ENCODE measurements around the gene CNTN3. TPM values are rescaled to one million over a fixed set of nuclear protein-coding genes. Genes with fewer than 3 reads are reported as not detected.

The CNTN3 gene
- total and polyA plus RNA-seq, 2 experiments from 2014 or later = 0.09 to 0.50 TPM

DNA sequence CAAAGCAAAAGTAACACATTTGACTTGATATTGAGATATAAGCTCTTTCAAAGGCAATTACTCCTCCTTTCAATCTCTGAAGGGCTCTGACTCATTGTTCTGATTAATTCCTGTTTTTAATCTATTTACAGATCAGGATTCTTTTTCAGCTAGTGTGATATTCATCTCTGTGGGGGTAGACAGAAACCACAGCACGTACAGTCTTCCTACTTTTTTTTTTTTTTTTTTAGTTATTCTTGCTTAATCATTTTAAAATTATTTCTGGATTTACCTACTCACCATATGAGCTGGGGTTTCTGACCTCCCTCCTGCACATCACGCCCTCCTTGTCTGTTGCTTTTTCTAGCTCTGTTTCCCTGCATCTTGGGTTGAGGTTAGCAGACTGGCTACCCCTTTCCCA is 1.4 kb downstream of the CNTN3 start:
- H3K27ac ChIP-seq = no peak overlapping the region
- DNase-seq (ENCODE audit: low read depth in 1 of 2, low spot score in 1 of 2) = no peak
- TF ChIP-seq, protein P1, sequence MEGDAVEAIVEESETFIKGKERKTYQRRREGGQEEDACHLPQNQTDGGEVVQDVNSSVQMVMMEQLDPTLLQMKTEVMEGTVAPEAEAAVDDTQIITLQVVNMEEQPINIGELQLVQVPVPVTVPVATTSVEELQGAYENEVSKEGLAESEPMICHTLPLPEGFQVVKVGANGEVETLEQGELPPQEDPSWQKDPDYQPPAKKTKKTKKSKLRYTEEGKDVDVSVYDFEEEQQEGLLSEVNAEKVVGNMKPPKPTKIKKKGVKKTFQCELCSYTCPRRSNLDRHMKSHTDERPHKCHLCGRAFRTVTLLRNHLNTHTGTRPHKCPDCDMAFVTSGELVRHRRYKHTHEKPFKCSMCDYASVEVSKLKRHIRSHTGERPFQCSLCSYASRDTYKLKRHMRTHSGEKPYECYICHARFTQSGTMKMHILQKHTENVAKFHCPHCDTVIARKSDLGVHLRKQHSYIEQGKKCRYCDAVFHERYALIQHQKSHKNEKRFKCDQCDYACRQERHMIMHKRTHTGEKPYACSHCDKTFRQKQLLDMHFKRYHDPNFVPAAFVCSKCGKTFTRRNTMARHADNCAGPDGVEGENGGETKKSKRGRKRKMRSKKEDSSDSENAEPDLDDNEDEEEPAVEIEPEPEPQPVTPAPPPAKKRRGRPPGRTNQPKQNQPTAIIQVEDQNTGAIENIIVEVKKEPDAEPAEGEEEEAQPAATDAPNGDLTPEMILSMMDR (IDR thresholded peaks at IDR 0.05; ENCODE audit: low read depth, low read length) = no peak
- H3K27me3 ChIP-seq = peaks cover 92% of the 10 kb centered on the region
- no peak overlapping the region for H3K4me3 ChIP-seq
- H3K36me3 ChIP-seq = no peaks in the 10 kb centered on the region
- H3K9me3 ChIP-seq (ENCODE audit: low read depth) = no peaks in the 10 kb centered on the region
- no peaks in the 10 kb centered on the region for H3K4me1 ChIP-seq (ENCODE audit: low read depth)

DNA sequence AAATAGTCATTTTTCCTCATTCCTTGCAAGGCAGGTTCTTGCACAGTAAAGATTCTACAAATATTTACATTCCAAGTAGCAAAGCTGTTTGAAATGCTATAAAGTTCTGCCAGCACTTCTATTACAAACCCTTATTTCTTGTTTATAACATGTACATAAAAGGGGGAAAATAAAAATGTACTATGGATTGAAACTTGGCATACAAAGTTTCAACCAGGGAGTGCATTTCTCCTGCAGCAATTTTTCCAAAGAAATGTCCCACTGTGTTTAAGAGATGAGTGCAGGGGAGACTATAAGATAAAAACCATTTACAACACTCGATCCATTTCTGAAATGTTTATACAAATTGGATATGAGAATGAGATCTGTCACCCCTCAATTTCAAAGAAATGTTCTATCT is 3.3 kb downstream of the CNTN3 start:
- Histone ChIP-seq H3K27me3 (peaks cover 74% of the 10 kb centered on the region), H3K27ac (no peak overlapping the region)

DNA sequence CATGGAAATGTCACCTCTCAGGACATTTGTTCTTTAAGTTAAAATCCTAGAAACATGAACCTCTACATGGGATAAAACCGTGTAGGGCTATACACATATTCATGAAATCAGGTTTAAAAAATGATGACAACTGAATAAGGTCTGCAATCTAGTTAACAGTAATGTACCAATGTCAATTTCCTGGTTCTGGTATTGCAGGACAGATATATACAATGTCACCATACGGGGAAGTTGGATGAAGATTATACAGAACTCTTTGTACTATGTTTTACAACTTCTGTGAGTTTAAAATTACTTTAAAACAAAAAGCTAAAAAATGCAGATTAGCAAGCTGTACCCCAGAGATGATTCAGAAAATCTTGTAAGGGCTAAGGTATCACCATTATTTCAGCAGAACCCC is 6.7 kb downstream of the CNTN3 start:
- DNase-seq (ENCODE audit: low read depth in 1 of 2, low spot score in 1 of 2) = no peak
- Histone ChIP-seq H3K4me3 (no peak overlapping the region), H3K27me3 (peaks cover 42% of the 10 kb centered on the region), H3K9me3 (ENCODE audit: low read depth) (no peaks in the 10 kb centered on the region), H3K27ac (no peak overlapping the region), H3K36me3 (no peaks in the 10 kb centered on the region), H3K4me1 (ENCODE audit: low read depth) (no peaks in the 10 kb centered on the region)
- TF ChIP-seq, protein P1 (IDR thresholded peaks at IDR 0.05; ENCODE audit: low read depth, low read length) = no peak

More for the DNA sequence above, 3.3 kb downstream of the CNTN3 start:
- Histone ChIP-seq H3K36me3 (no peaks in the 10 kb centered on the region), H3K9me3 (ENCODE audit: low read depth) (no peaks in the 10 kb centered on the region), H3K4me1 (ENCODE audit: low read depth) (no peaks in the 10 kb centered on the region), H3K4me3 (no peak overlapping the region)
- TF ChIP-seq, protein P1 (IDR thresholded peaks at IDR 0.05; ENCODE audit: low read depth, low read length) = no peak
- DNase-seq (ENCODE audit: low read depth in 1 of 2, low spot score in 1 of 2) = no peak

DNA sequence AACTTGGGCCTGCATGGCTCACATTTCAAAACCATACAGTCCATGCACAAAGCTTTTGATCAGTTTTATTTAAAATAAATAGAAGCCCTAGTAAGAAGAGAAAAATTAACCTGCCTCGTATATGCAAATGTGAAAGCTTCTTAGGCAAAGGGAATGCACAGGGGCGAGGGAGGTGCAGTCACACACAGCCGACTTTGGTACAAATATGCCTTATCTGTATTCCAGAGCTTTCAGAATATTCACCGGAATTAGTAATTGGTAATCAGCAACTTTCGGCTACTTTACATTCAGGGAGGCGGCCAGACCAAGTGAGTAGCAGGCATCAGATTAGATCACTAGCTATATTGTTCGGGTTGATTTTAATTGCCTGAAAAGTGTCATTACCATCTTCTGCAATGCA is 7.5 kb downstream of the CNTN3 start:
- H3K4me3 ChIP-seq = no peak overlapping the region
- H3K27me3 ChIP-seq = peaks cover 34% of the 10 kb centered on the region
- no peak for DNase-seq (ENCODE audit: low read depth in 1 of 2, low spot score in 1 of 2)
- H3K36me3 ChIP-seq = no peaks in the 10 kb centered on the region
- H3K27ac ChIP-seq = no peak overlapping the region
- no peaks in the 10 kb centered on the region for H3K4me1 ChIP-seq (ENCODE audit: low read depth)
- TF ChIP-seq, protein P1 (IDR thresholded peaks at IDR 0.05; ENCODE audit: low read depth, low read length) = no peak
- no peaks in the 10 kb centered on the region for H3K9me3 ChIP-seq (ENCODE audit: low read depth)

DNA sequence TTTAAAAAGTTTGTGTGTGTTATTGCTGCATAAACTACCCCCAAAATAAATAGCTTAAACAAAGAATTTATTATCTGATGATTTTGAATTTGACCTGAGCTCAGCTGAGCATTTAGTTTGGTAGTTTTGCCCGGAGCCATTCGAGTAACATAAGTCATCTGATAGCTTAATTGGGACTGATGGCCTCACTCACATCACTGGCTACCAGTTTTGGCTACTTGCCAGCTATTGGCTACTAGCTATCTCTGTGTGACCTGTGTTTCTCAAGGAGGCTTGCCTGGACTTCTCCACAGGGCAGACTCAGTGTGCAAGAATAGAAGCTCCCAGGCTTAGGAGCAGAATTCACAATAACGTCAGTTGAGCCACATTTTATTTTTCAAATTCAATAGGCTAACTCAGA is 9.0 kb downstream of the CNTN3 start:
- no peaks in the 10 kb centered on the region for H3K9me3 ChIP-seq (ENCODE audit: low read depth)
- peaks cover 18% of the 10 kb centered on the region for H3K27me3 ChIP-seq
- H3K4me3 ChIP-seq = no peak overlapping the region
- no peaks in the 10 kb centered on the region for H3K4me1 ChIP-seq (ENCODE audit: low read depth)
- DNase-seq (ENCODE audit: low read depth in 1 of 2, low spot score in 1 of 2) = no peak
- no peak overlapping the region for H3K27ac ChIP-seq
- TF ChIP-seq, protein P1 (IDR thresholded peaks at IDR 0.05; ENCODE audit: low read depth, low read length) = no peak
- no peaks in the 10 kb centered on the region for H3K36me3 ChIP-seq

DNA sequence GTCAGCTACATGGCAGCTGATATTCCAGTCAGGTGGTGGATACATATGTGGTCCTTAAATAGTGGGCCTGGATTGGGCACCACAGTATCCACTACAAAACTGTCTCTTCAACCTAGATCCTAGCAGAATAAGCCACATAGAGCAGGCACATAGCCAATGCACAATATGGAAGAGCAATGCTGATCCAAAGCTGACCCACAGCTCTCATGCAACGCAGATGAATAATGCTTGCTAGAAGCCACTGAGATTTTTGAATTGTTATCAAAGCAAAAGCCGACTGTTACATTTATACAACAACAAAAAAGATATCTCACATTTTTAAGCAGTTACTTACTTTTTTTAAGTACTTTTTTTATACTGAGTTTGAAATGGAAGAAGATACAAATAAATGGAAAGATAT is 11.2 kb downstream of the CNTN3 start:
- no peak for DNase-seq (ENCODE audit: low read depth in 1 of 2, low spot score in 1 of 2)
- Histone ChIP-seq H3K27me3 (no peaks in the 10 kb centered on the region), H3K4me3 (no peak overlapping the region), H3K36me3 (no peaks in the 10 kb centered on the region), H3K4me1 (ENCODE audit: low read depth) (no peaks in the 10 kb centered on the region), H3K27ac (no peak overlapping the region), H3K9me3 (ENCODE audit: low read depth) (no peaks in the 10 kb centered on the region)
- TF ChIP-seq, protein P1 (IDR thresholded peaks at IDR 0.05; ENCODE audit: low read depth, low read length) = no peak

Data from cardiac muscle cell (in vitro differentiated cells and primary cell).